Cardiac atrium fibroblast (primary cell): ENCODE results near the gene SHISAL2A. TPM values are rescaled to one million over a fixed set of nuclear protein-coding genes. Genes with fewer than 3 reads are reported as not detected.

Source experiments
- total RNA-seq: library from RNA; depleted of rRNA; stranded (reverse); fragments of >200 nt; gene quantifications from 2 replicates; pipeline ENCODE4 v1.2.3, GENCODE V29; 2015

SHISAL2A gene
- total RNA-seq = not detected in 2 replicates

GRCh38 chr1:52632732-52633290, at the start of gene SHISAL2A:
TSS of gene SHISAL2A (plus strand) at chr1:52633168. CDS start at chr1:52633494, 326 bp downstream.

GRCh38 chr1:52601991-52602855, 30.7 kb upstream of the SHISAL2A start, which contains the start of gene GPX7:
TSS of gene GPX7 (plus strand) at chr1:52602371. CDS start at chr1:52602410, 39 bp downstream.

GRCh38 chr1:52697795-52698674, 65.1 kb downstream of the SHISAL2A start, which contains the start of gene COA7:
TSS of gene COA7 (minus strand) at chr1:52698347. CDS start at chr1:52698326, 21 bp downstream.

Other genes with a start within 250 kb of the SHISAL2A start
- gene ORC1, start 228.7 kb upstream of the SHISAL2A start, total RNA-seq = 1.6 and 2.0 TPM in 2 replicates
- 9.7 and 12.6 TPM in 2 replicates for gene PRPF38A, start 228.6 kb upstream of the SHISAL2A start, total RNA-seq
- gene TUT4, start 80.1 kb upstream of the SHISAL2A start, total RNA-seq = 13.7 and 14.4 TPM in 2 replicates
- 15.9 and 22.0 TPM in 2 replicates for gene GPX7, start 30.8 kb upstream of the SHISAL2A start, total RNA-seq
- gene COA7, start 65.2 kb downstream of the SHISAL2A start, total RNA-seq = 10.7 and 13.9 TPM in 2 replicates
- gene ZYG11B, start 93.3 kb downstream of the SHISAL2A start, total RNA-seq = 26.4 and 34.2 TPM in 2 replicates
- under 0.01 TPM in 1 of 2 replicates, not detected in the other for gene ZYG11A, start 209.6 kb downstream of the SHISAL2A start, total RNA-seq